HCT116 (cell line): ENCODE measurements around the gene GNG12. TPM values are rescaled to one million over a fixed set of nuclear protein-coding genes. Genes with fewer than 3 reads are reported as not detected.

ENCODE experiments used
- ATAC-seq: fragments of 200-7000 bp; cut with Tn5 transposase; 2 replicates; pipeline ENCODE4 v1.9.1; 2020; ENCODE audit warnings: mild to moderate bottlenecking, moderate library complexity
- BruUV-seq: library from RNA; stranded (reverse); fragments of 400-500 nt; replicated peaks from 2 replicates; lab custom pipeline; 2021; lab: Mats Ljungman, UMichigan
- CTCF ChIA-PET: fragments of 300-600 bp; sonication (Branson Sonifier 250); formaldehyde crosslinking; loops from one replicate; lab custom pipeline; 2021; ENCODE audit warnings: antibody characterized with exemption; lab: Charles Lee
- POLR2A ChIA-PET: fragments of 300-600, 350-600 bp; sonication (Branson Sonifier 250); formaldehyde crosslinking; loops from one replicate; lab custom pipeline; 2021; ENCODE audit warnings: antibody characterized with exemption; lab: Charles Lee
- RAD21 ChIA-PET, 2 experiments: fragments of 300-600 bp; sonication (Branson Sonifier 250); formaldehyde crosslinking; loops; one replicate each; lab custom pipeline; 2023; ENCODE audit warnings: low total read pairs in 2 of 2; ENCODE audit not compliant: uncharacterized antibody in 2 of 2, unreplicated experiment in 2 of 2, low non-redundant PET in 1 of 2; lab: Charles Lee
- DNase-seq: peaks from one replicate; pipeline ENCODE4 v3.0.0-alpha.2; 2010; ENCODE audit warnings: low read depth, low spot score
- H2AFZ ChIP-seq: fragments of 200-600 bp; shearing (Covaris generic), sonication (generic); 2 replicates; pipeline ENCODE4 v1.6.1; 2017; ENCODE audit warnings: low read depth, mixed run types, mixed read lengths, antibody characterized with exemption, low read length; ENCODE audit not compliant: poor library complexity, severe bottlenecking
- H3K27ac ChIP-seq: 2 replicates; pipeline ENCODE4 v1.5.1; 2012; ENCODE audit warnings: low read depth, low read length
- H3K27me3 ChIP-seq: fragments of 200-600 bp; sonication (generic); 2 replicates; pipeline ENCODE4 v1.6.1; 2016; ENCODE audit warnings: mixed run types, low read length, mixed read lengths; ENCODE audit not compliant: insufficient read depth
- H3K36me3 ChIP-seq, 2 experiments: fragments of 200-500 bp in 1 of 2; fragments of 200-600 bp in 1 of 2; sonication (Bioruptor generic) in 1 of 2; sonication (generic) in 1 of 2; 2 replicates each; pipeline versions ENCODE4 v1.5.1 to v1.6.1; 2014 to 2016; ENCODE audit warnings: low read length in 2 of 2, inconsistent platforms in 1 of 2, mixed read lengths in 1 of 2, mixed run types in 1 of 2; ENCODE audit not compliant: insufficient read depth in 2 of 2, control insufficient read depth in 1 of 2
- H3K4me1 ChIP-seq, 2 experiments: fragments of 200-600 bp in 1 of 2; sonication (generic) in 1 of 2; 2 replicates each; pipeline versions ENCODE4 v1.5.1 to v1.6.1; 2012 to 2017; ENCODE audit warnings: low read length in 2 of 2, inconsistent platforms in 1 of 2, mild to moderate bottlenecking in 1 of 2, mixed read lengths in 1 of 2, mixed run types in 1 of 2, moderate library complexity in 1 of 2; ENCODE audit not compliant: insufficient read depth in 2 of 2, control insufficient read depth in 1 of 2
- H3K4me2 ChIP-seq: fragments of 200-600 bp; sonication (generic); 2 replicates; pipeline ENCODE4 v1.6.1; 2017; ENCODE audit warnings: mixed run types, low read length, mixed read lengths
- H3K4me3 ChIP-seq, 2 experiments: fragments of 200-600 bp in 1 of 2; sonication (generic) in 1 of 2; replicated peaks in 1 of 2; 2 replicates each; pipeline ENCODE4 v1.5.1; 2011 to 2016; ENCODE audit warnings: low read length in 2 of 2, control low read depth in 1 of 2, low read depth in 1 of 2, mild to moderate bottlenecking in 1 of 2, mixed read lengths in 1 of 2, mixed run types in 1 of 2
- H3K79me2 ChIP-seq: fragments of 200-600 bp; sonication (generic); 2 replicates; pipeline ENCODE4 v1.6.1; 2017; ENCODE audit warnings: mild to moderate bottlenecking, mixed run types, low read length, moderate library complexity, mixed read lengths; ENCODE audit not compliant: insufficient read depth
- H3K9ac ChIP-seq: fragments of 200-600 bp; sonication (generic); 2 replicates; pipeline ENCODE4 v1.6.1; 2016; ENCODE audit warnings: low read length, mixed read lengths
- H3K9me2 ChIP-seq: fragments of 200-600 bp; sonication (generic), shearing (Covaris generic); 2 replicates; pipeline ENCODE4 v1.6.1; 2017; ENCODE audit warnings: mixed run types, mild to moderate bottlenecking, moderate library complexity; ENCODE audit not compliant: insufficient read depth
- H3K9me3 ChIP-seq, 2 experiments: fragments of 200-500 bp in 1 of 2; fragments of 200-600 bp in 1 of 2; sonication (Bioruptor generic) in 1 of 2; sonication (generic) in 1 of 2; 2 replicates each; pipeline ENCODE4 v1.6.1; 2014 to 2017; ENCODE audit warnings: low read length in 2 of 2, mixed read lengths in 2 of 2, inconsistent platforms in 1 of 2, low read depth in 1 of 2, mild to moderate bottlenecking in 1 of 2, mixed run types in 1 of 2, moderate library complexity in 1 of 2; ENCODE audit not compliant: control insufficient read depth in 1 of 2, insufficient read depth in 1 of 2
- H4K20me1 ChIP-seq: fragments of 200-600 bp; sonication (generic), shearing (Covaris generic); 2 replicates; pipeline ENCODE4 v1.6.1; 2017; ENCODE audit warnings: mixed run types, mild to moderate bottlenecking, moderate library complexity; ENCODE audit not compliant: insufficient read depth
- CEBPB ChIP-seq: IDR thresholded peaks from 2 replicates; pipeline ENCODE4 v1.6.1; 2012; ENCODE audit warnings: low read depth
- EGR1 ChIP-seq: IDR thresholded peaks from 2 replicates; pipeline ENCODE4 v1.6.1; 2012; ENCODE audit warnings: low read depth
- EZH2phosphoT487 ChIP-seq: fragments of 200-600 bp; IDR thresholded peaks from 2 replicates; pipeline ENCODE4 v1.6.1; 2018; ENCODE audit warnings: antibody characterized with exemption, borderline replicate concordance
- FOSL1 ChIP-seq: IDR thresholded peaks from 2 replicates; pipeline ENCODE4 v1.6.1; 2012; ENCODE audit warnings: low read depth
- POLR2A ChIP-seq: IDR thresholded peaks from 2 replicates; pipeline ENCODE4 v1.7.0; 2011; ENCODE audit warnings: borderline replicate concordance; ENCODE audit not compliant: insufficient read depth, insufficient read length; ENCODE audit errors: extremely low read depth
- RAD21 ChIP-seq: IDR thresholded peaks from 2 replicates; pipeline ENCODE4 v1.6.1; 2012; ENCODE audit warnings: low read depth, mild to moderate bottlenecking
- SIN3A ChIP-seq: IDR thresholded peaks from 2 replicates; pipeline ENCODE4 v1.6.1; 2012; ENCODE audit warnings: low read depth
- YY1 ChIP-seq: IDR thresholded peaks from 2 replicates; pipeline ENCODE4 v1.6.1; 2011; ENCODE audit warnings: low read length, low read depth, moderate library complexity, mild to moderate bottlenecking; ENCODE audit not compliant: insufficient replicate concordance; ENCODE audit errors: extremely low read depth
- intact Hi-C: fragments of 100-400 bp; cut with micrococcal nuclease; formaldehyde crosslinking; loops from 2 replicates; pipeline ENCODE4 v1.10.0; 2022
- total RNA-seq: library from RNA; stranded (reverse); gene quantifications from one replicate; pipeline ENCODE4 v1.2.1, GENCODE V29; 2021; ENCODE audit not compliant: unreplicated experiment
- TF ChIP-seq, protein P1 (sequence below): IDR thresholded peaks from 2 replicates; pipeline ENCODE4 v1.6.1; 2011; ENCODE audit warnings: mild to moderate bottlenecking, low read length, moderate library complexity; ENCODE audit not compliant: insufficient replicate concordance; ENCODE audit errors: extremely low read depth
- TF ChIP-seq, protein P2 (sequence below): IDR thresholded peaks from 2 replicates; pipeline ENCODE4 v1.6.1; 2012; ENCODE audit warnings: low read depth
- TF ChIP-seq, protein P3 (sequence below): IDR thresholded peaks from 2 replicates; pipeline ENCODE4 v1.6.1; 2012
- TF ChIP-seq, protein P4 (sequence below), 3 experiments: fragments of 200-600 bp in 1 of 3; sonication (generic) in 1 of 3; IDR thresholded peaks in 2 of 3; conservative IDR thresholded peaks in 1 of 3; 2 replicates each; pipeline ENCODE4 v1.5.1; 2012 to 2017; ENCODE audit warnings: low read depth in 2 of 3, low read length in 2 of 3, antibody characterized with exemption in 1 of 3, borderline replicate concordance in 1 of 3, control low read depth in 1 of 3, mild to moderate bottlenecking in 1 of 3, mixed read lengths in 1 of 3, mixed run types in 1 of 3, moderate library complexity in 1 of 3; ENCODE audit not compliant: insufficient read depth in 1 of 3
- TF ChIP-seq, protein P5 (sequence below): IDR thresholded peaks from 2 replicates; pipeline ENCODE4 v1.6.1; 2012

The GNG12 gene
- total RNA-seq, 1 experiment from 2014 or later = 49.6 TPM

DNA sequence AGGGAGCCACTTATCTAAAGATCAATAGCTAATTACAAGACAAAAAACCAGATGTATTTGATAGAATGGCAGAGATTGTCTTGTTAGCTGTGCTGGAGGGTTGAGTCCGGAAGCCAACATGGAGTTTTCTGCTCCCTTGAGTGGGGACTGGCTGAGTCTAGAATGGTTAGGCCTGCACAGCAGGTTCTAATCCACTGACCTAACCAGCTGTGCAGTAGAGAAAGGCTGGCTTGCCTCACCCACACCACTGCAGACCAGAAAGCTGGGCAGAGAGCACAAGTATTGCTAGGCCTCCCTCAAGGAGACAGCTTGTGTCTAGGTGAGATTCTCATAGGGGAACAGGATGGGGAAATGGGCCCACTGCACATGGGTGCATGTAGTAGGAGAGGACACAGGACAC lies 11.7 kb upstream of the GNG12 start:
- TF ChIP-seq, protein P1, sequence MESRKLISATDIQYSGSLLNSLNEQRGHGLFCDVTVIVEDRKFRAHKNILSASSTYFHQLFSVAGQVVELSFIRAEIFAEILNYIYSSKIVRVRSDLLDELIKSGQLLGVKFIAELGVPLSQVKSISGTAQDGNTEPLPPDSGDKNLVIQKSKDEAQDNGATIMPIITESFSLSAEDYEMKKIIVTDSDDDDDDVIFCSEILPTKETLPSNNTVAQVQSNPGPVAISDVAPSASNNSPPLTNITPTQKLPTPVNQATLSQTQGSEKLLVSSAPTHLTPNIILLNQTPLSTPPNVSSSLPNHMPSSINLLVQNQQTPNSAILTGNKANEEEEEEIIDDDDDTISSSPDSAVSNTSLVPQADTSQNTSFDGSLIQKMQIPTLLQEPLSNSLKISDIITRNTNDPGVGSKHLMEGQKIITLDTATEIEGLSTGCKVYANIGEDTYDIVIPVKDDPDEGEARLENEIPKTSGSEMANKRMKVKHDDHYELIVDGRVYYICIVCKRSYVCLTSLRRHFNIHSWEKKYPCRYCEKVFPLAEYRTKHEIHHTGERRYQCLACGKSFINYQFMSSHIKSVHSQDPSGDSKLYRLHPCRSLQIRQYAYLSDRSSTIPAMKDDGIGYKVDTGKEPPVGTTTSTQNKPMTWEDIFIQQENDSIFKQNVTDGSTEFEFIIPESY = no peak
- no peak for TF ChIP-seq EGR1
- TF ChIP-seq, protein P2, sequence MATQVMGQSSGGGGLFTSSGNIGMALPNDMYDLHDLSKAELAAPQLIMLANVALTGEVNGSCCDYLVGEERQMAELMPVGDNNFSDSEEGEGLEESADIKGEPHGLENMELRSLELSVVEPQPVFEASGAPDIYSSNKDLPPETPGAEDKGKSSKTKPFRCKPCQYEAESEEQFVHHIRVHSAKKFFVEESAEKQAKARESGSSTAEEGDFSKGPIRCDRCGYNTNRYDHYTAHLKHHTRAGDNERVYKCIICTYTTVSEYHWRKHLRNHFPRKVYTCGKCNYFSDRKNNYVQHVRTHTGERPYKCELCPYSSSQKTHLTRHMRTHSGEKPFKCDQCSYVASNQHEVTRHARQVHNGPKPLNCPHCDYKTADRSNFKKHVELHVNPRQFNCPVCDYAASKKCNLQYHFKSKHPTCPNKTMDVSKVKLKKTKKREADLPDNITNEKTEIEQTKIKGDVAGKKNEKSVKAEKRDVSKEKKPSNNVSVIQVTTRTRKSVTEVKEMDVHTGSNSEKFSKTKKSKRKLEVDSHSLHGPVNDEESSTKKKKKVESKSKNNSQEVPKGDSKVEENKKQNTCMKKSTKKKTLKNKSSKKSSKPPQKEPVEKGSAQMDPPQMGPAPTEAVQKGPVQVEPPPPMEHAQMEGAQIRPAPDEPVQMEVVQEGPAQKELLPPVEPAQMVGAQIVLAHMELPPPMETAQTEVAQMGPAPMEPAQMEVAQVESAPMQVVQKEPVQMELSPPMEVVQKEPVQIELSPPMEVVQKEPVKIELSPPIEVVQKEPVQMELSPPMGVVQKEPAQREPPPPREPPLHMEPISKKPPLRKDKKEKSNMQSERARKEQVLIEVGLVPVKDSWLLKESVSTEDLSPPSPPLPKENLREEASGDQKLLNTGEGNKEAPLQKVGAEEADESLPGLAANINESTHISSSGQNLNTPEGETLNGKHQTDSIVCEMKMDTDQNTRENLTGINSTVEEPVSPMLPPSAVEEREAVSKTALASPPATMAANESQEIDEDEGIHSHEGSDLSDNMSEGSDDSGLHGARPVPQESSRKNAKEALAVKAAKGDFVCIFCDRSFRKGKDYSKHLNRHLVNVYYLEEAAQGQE = no peak
- no peak for TF ChIP-seq YY1
- no peak for TF ChIP-seq RAD21
- TF ChIP-seq, protein P3, sequence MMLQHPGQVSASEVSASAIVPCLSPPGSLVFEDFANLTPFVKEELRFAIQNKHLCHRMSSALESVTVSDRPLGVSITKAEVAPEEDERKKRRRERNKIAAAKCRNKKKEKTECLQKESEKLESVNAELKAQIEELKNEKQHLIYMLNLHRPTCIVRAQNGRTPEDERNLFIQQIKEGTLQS = no peak
- TF ChIP-seq, protein P4, sequence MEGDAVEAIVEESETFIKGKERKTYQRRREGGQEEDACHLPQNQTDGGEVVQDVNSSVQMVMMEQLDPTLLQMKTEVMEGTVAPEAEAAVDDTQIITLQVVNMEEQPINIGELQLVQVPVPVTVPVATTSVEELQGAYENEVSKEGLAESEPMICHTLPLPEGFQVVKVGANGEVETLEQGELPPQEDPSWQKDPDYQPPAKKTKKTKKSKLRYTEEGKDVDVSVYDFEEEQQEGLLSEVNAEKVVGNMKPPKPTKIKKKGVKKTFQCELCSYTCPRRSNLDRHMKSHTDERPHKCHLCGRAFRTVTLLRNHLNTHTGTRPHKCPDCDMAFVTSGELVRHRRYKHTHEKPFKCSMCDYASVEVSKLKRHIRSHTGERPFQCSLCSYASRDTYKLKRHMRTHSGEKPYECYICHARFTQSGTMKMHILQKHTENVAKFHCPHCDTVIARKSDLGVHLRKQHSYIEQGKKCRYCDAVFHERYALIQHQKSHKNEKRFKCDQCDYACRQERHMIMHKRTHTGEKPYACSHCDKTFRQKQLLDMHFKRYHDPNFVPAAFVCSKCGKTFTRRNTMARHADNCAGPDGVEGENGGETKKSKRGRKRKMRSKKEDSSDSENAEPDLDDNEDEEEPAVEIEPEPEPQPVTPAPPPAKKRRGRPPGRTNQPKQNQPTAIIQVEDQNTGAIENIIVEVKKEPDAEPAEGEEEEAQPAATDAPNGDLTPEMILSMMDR (IDR thresholded peaks at IDR 0.05 in 2 of 3, conservative IDR thresholded peaks at IDR 0.05 in 1 of 3; ENCODE audit: borderline replicate concordance in 1 of 3, insufficient read depth in 1 of 3, low read depth in 2 of 3, low read length in 2 of 3) = no peak
- TF ChIP-seq SIN3A = no peak
- TF ChIP-seq, protein P5, sequence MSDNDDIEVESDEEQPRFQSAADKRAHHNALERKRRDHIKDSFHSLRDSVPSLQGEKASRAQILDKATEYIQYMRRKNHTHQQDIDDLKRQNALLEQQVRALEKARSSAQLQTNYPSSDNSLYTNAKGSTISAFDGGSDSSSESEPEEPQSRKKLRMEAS = no peak
- TF ChIP-seq FOSL1 = no peak
- no peak for TF ChIP-seq CEBPB
- TF ChIP-seq EZH2phosphoT487 = no peak
- TF ChIP-seq POLR2A = no peak
- BruUV-seq = no TSS peak
- ATAC-seq = no peak
- peaks cover 0 to 2% of the 10 kb centered on the region in 2 experiments; a peak in 1 of 4 replicates for H3K4me1 ChIP-seq
- H4K20me1 ChIP-seq = no peaks in the 10 kb centered on the region
- H3K4me3 ChIP-seq = no peak overlapping the region
- intact Hi-C loops = no loop called here
- H3K27ac ChIP-seq = no peak overlapping the region
- H3K9me2 ChIP-seq = no peaks in the 10 kb centered on the region
- no peak overlapping the region for H2AFZ ChIP-seq
- H3K4me2 ChIP-seq = no peak overlapping the region
- no peak for DNase-seq
- ChIA-PET POLR2A (no interaction called here), CTCF (no interaction called here), RAD21 (no interaction called here)
- H3K9me3 ChIP-seq = no peaks in the 10 kb centered on the region
- H3K27me3 ChIP-seq = no peaks in the 10 kb centered on the region
- no peak overlapping the region for H3K9ac ChIP-seq
- no peaks in the 10 kb centered on the region for H3K79me2 ChIP-seq
- H3K36me3 ChIP-seq = no peaks in the 10 kb centered on the region
